Fibroblast of the aortic adventitia (primary cell): ENCODE measurements around the gene RPRD1B. TPM values are rescaled to one million over a fixed set of nuclear protein-coding genes. Genes with fewer than 3 reads are reported as not detected.
A peak's percentile ranks its signal among the peaks of the same experiment; 100 is the strongest.
"Not testable (repeated sequence)": the region's sequence is repeated elsewhere in the genome, so short reads cannot be mapped to it uniquely, and the experiment has no call there.

Experiments
- DNase-seq: peaks from one replicate; pipeline ENCODE4 v3.0.0-alpha.2; 2010; ENCODE audit warnings: low read depth
- H3K4me3 ChIP-seq: 2 replicates; pipeline ENCODE4 v1.5.1; 2011; ENCODE audit warnings: low read depth, mild to moderate bottlenecking, control low read depth, low read length, moderate library complexity
- CTCF ChIP-seq: IDR thresholded peaks from 2 replicates; pipeline ENCODE4 v1.5.1; 2011; ENCODE audit warnings: mild to moderate bottlenecking, low read length, control low read depth, inconsistent platforms; ENCODE audit not compliant: insufficient read depth
- total RNA-seq: library from RNA; depleted of rRNA; stranded (reverse); fragments of >200 nt; gene quantifications from 2 replicates; pipeline ENCODE4 v1.2.3, GENCODE V29; 2012; ENCODE audit warnings: low replicate concordance

RPRD1B gene
- total RNA-seq, 1 donor: 19.5 TPM

GRCh38 chr20:38095017-38095686 lies 61.6 kb downstream of the RPRD1B start:
- peak; percentile 58 for DNase-seq
- no peak for TF ChIP-seq CTCF
- no peak overlapping the region for H3K4me3 ChIP-seq

- DNase-seq: no peak
- no peak overlapping the region for H3K4me3 ChIP-seq
- no peak for TF ChIP-seq CTCF
These were observed 65.4 kb downstream of the RPRD1B start for GRCh38 chr20:38098952-38099351.

GRCh38 chr20:38102206-38102605 lies 68.7 kb downstream of the RPRD1B start:
- DNase-seq, H3K4me3 ChIP-seq: not testable (repeated sequence)

DNA sequence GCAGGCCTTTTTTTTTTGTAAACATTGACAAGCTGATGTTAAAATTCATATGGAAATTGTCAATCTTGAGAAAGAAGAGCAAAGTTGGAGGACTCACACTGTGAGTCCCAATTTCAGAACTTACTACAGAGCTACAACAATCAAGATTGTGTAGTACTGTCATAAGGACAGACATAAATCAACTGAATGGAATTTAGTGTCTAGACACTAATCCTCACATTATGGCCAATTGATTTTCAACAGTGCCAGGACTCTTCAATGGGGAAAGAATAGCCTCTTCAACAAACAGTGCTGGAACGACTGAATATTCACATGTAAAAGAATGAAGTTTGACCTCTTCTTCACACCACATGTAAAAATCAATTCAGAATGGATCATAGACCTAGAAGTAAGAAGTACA lies 70.7 kb downstream of the RPRD1B start:
- TF ChIP-seq CTCF: no peak
- no peak for DNase-seq
- no peak overlapping the region for H3K4me3 ChIP-seq

DNA sequence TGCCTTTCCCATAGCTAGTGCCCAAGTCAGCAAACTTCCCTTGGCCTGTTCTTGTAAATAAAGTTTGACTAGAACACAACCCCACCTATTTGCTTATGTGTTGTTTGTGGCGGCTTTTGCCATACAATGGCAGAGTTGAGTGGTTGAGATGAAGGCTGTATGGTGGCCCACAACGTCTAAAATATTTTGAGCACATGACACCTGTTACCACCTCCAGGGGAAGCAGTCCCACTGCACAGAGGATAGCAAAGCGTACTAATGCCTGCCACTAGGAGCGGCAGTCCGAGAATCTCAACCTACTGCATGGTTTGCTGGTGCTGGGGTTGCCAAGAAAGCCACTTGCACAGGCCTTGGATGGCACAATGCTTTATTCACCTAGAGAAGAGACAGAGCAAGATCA lies 72.9 kb downstream of the RPRD1B start:
- H3K4me3 ChIP-seq: no peak overlapping the region
- no peak for TF ChIP-seq CTCF

DNA sequence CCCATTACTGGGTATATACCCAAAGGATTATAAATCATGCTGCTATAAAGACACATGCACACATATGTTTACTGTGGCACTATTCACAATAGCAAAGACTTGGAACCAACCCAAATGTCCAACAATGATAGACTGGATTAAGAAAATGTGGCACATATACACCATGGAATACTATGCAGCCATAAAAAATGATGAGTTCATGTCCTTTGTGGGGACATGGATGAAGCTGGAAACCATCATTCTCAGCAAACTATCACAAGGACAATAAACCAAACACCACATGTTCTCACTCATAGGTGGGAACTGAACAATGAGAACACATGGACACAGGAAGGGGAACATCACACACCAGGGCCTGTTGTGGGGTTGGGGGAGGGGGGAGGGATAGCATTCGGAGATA lies 73.8 kb downstream of the RPRD1B start:
- DNase-seq, H3K4me3 ChIP-seq: not testable (repeated sequence)

More for the DNA sequence above, 72.9 kb downstream of the RPRD1B start:
- DNase-seq: no peak

- H3K4me3 ChIP-seq, DNase-seq: not testable (repeated sequence)
These were observed 74.4 kb downstream of the RPRD1B start for GRCh38 chr20:38107916-38108315.

DNA sequence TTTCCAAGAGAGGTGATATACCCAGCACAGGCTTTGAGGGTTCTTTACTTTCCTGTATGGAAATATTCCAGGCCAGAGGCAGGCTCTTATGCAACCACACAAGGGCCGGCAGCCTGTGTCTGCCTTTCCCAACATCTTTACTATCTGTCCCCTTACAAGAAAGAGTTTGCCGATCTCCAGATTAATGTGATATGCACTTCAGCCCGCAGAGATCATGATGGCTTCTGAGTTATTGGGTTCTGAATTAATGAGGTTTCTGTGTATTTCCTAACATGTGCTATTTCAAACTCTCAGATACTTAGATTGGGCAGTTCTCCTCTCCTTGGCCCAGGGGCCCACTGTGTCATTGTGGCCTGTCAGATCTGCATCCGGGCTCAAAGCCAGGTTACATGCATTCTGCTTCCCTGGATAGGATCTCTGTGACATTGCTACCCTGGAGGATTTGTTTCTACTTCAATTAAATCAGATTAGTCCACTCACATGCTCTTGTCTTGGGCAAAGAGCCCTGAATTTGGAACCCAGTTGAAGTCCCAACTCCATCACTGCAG lies 75.0 kb downstream of the RPRD1B start:
- no peak for TF ChIP-seq CTCF
- peak; percentile 97 for DNase-seq
- no peak overlapping the region for H3K4me3 ChIP-seq
